RKO (cell line): ENCODE results near the gene RIIAD1.
"Not testable (repeated sequence)": the region's sequence is repeated elsewhere in the genome, so short reads cannot be mapped to it uniquely, and the experiment has no call there.

Experiments used
- DNase-seq: peaks from one replicate; pipeline ENCODE4 v3.0.0-alpha.2; 2016; ENCODE audit warnings: low spot score

The RIIAD1 gene, protein sequence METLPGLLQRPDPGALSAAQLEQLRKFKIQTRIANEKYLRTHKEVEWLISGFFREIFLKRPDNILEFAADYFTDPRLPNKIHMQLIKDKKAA

DNA sequence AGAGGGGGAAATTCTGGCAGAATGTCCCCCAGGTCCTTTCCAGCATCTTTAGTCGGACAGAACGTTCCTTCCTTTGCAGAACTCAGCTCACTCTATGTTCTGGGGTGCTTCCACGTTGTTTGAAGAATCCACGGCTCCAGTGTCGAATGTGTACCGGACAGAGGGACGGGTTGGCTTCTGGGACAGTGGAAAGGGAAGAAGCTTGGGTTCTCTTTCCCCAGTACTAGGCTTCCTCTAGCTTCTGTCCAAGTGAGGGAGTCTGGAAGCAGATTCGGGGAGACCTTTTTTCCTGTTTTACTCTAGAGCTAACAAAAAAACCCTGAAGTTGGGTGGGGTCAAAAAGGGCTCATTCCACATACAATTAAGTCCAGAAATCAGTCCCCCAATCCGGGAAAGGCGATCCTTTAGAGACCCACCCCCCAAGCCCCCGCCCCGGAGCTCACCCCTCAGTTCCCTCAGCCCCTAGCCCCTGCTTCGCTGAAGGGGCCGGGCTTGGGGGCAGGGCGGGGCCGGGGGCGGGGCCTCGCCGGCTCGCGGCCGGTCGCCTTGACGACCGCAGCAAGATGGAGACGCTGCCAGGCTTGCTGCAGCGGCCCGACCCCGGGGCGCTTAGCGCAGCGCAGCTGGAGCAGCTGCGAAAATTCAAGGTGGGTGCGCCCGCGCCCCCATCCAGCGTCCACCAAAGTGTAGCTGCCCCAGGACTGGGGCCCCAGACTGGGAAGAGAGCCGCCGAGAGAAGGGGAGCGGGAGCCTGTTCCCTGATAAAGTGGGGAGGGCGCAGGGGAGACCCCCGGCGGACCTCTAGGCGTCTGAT is at the start of gene RIIAD1:
RIIAD1 (plus strand) TSS at position 549 of the 814 bp plus-strand sequence; CDS start at position 564, 15 bp downstream.
- DNase-seq = no peak

DNA sequence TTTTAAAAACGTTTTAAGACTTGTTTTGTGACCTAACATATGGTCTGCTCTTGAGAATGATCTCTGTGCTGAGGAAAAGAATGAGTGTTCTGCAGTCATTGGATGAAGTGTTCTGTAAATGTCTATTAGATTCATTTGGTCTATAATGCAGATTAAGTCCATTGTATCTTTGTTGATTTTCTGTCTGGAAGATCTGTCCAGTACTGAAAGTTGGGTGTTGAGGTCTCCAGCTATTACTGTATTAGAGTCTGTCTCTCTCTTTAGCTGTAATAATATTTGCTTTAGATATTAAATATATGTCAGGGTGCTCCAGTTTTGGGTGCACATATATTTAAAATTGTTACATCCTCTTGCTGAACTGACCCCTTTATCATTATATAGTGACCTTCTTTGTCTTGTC is 47.9 kb upstream of the RIIAD1 start:
- DNase-seq = no peak

DNA sequence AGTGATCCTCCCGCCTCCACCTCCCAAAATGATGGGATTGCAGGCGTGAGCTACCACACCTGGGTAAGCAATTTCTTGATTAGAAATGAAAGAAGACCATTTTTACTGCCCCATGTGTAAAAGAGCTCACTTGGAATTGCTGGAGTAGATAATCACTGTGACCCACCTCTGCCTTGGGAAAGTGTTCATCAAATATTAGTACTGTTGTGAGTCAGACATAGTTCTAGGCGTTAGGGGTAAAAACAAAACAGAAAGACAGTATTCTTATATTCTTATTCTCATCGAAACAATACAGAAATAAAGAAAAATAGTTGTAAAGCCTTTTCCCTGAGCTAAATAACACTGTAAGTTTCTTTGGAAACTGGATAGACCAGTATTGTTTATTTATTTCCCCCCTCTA is 40.9 kb upstream of the RIIAD1 start:
- DNase-seq = no peak

DNA sequence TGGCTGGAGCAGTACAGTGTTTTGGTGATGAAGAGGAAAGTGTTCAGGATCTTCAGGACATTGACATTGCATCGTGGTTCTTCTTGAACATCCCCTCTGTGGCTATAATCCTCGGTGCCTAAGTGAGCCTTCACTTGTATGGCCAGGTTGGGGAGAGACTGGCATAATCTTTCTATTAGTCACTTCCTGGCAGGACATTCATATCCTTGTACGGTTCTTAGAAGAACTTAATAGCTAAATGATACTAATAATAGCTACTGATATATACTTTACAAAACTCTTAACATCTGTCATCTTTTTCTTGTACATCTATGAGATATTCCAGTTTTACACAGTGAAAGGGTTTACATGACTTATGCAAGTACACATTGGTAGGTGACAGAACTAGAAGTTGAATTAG is 40.5 kb upstream of the RIIAD1 start:
- peak; percentile 74 for DNase-seq

DNA sequence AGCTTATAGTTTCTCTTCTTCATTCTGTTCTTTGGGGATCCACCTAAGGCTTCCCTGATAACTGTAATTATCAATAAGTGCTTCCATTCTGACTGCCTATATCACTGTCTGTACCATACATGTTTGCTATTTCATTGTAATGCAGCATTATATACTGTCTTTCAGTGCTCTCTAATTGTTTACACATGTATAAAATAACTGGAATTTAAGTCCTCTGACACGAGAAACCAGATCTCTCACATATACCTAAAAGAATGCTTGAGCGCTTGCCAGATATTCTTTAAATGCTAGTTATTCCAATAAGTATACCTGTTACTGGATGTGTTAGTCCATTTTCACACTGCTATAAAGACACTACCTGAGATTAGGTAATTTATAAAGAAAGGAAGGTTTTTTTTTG is 39.4 kb upstream of the RIIAD1 start:
- DNase-seq = no peak

DNA sequence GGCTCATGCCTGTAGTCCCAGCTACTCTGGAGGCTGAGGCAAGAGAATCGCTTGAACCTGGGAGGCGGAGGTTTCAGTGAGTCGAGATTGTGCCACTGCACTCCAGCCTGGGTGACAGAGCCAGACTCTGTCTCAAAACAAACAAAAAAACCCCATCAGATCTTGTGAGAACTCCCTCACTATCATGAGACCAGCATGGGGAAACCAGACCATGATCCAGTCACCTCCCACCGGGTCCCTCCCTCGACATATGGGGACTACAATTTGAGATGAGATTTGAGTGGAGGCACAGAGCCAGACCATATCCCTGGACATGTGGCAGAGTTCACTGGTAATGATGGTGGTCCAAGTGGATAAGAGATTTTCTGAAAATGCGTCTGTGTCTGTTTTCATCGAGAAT is 38.4 kb upstream of the RIIAD1 start:
- not testable (repeated sequence) for DNase-seq

DNA sequence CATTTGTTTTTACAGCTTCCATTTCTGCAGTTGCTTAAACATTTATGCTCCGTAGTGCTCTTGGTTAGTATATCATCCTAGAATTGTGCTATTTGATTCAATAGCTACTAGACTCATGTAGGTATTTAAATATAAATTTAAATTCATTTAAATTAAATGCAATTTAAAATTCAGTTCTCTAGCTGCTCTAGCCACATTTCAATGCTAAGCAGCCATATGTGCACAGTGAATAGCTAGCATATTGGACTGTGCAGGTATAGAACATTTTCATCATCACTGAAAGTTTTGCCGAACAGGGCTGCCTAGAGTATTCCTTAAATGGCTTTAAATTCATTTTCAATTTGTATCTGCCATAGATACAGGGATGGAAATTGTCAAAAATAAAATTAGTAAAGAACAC is 37.2 kb upstream of the RIIAD1 start:
- DNase-seq = no peak

DNA sequence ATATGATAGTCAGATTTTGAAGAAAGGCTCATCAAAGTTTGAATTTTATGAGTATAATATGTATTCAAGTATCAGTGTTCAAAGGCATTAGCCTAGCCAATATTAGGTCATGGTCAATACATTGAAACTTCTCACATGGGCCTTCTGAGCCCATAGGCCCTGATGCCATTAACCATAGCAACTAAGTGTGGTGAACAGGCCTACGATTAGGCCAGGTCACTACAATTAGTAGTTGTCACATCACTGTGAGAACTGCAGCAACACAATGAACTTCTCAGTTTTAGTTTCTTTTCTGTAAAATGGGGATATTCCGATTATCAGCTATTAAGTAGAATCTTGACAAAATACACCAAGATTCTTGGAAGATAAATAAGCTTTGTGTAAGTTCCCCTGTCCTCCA is 34.8 kb upstream of the RIIAD1 start:
- no peak for DNase-seq

DNA sequence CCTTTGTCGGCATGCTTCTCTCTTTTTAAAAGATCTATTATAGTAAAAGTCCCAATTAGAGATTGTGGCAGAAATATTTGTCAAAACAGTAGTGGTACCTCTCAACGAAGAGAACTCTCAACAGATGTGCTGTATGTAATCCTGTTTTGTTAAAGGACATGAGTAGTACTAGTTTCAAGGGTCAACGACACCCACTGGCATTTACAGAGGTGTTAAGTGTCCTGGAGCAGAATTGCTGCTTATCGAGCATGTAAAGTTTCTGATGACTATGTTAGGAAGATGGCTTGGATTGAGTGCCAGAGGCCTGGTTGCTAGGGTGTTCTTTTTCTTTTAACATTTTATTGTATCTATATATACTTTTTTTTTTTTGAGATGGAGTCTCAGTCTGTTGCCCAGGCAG is 31.8 kb upstream of the RIIAD1 start:
- no peak for DNase-seq

DNA sequence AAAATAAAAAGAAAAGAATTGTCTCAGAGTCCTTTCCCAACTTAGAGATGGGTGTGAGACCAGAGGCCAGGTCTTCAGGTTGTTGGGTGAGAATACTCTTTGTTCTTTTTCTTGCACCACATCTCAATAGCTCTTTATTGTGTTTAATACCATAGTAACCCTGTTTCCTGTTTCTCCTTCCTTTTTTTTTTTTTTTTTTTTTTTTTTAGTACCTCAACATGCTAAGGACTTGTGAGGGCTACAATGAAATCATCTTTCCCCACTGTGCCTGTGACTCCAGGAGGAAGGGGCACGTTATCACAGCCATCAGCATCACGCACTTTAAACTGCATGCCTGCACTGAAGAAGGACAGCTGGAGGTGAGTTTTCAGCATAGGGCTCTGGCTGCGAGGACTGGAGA is 29.1 kb upstream of the RIIAD1 start:
- DNase-seq = no peak

DNA sequence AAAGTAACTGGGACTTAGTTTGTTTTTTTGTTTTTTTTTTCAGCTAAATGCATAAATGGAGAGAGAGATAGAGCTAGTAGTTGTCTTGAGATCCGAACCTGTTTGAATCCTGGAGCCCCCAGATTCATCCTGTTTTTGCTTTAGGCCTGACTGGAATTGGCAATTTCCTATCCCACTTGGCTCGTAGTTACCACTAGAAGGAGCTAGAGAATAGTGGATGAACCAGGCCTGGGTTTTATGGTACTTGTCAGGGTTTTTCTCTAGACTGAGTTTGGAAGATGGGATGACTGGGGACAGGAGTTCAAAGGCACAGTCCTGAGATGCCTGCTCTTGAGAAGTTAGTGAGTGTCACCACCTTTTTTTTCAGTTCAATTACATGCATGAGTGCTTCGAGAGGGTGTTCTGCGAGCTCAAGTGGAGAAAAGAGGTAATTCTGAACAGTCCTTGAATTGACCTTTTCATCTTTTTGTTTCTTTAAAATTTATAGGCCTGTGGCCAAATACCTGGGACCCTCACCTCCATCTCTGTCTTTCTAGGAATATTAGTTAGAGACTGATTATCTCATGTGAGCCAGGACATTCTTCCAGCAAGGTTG is 28.2 kb upstream of the RIIAD1 start:
- DNase-seq = peak; percentile 61

DNA sequence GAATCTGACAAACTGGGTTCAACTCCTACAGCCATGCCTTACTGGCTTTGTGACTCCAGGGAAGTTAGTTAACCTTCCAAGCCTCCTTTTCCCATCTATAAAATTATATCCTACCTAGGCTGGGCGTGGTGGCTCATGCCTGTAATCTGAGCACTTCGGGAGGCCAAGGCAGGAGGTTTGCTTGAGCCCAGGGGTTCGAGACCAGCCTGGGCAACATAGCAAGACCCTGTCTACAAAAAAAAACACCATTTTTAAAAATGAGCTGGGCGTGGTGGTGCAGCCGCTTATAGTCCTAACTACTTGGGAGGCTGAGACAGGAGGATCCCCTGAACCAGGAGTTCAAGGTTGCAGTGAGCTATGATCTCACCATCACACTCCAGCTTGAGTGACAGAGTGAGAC is 19.8 kb upstream of the RIIAD1 start:
- no peak for DNase-seq

DNA sequence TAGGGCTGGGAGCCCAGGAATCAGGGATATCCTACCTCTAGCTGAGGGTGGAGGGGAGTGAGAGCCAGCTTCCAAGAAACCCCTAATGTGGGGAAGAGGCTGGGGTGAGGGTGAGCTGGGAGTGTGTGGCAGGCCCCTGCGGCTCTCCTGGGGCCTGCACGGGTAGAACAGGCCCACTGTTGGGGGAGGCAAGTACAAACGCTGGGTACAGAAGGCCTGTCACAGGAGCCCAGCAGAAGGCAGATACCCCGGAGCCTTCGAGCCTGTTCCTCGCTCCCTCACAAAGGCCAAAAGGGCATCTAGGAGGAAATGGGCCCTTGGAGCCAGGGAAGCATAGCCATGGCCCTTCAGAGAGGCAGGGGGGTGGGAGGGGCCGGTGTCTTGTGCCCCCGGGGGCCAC is 18.4 kb upstream of the RIIAD1 start:
- DNase-seq = no peak

DNA sequence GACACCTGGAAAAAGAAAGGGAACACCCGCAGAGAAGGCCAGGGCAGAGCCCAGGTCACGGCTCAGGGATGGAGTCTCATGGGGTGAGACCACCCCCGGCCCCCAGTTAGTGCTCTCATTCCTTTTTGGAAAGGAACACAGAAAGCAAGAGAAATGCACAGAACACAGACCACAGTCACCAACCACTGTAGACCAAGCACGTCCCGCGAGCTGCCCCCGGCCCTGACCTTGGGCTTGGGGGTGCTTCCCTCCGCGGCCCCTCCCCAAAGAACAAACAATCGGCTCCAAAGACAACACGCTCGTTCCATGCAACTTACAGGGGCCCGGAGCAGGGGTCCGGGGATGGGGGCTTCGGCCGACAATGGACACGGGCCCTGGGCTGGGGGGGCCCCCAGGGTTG is 17.5 kb upstream of the RIIAD1 start:
- DNase-seq = no peak

DNA sequence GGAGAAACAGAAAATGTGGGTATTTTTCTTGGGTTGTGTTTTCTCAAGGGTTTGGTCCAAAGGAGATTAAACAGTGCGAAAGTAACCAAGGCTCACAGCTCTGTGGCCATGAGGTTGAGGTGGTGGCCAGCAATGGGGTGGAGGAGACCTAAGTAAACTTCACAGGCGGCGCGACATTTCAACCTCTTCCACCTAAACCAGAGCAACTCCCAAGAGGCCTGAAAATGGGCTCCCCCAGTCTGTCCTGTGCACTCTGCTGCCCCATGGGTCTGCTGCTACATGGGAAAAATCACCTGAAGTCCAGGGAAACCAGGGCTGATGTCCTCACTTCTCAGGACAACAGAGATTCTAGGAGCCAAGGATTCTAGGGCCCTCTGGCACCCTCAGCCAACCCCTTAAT is 17.1 kb upstream of the RIIAD1 start:
- DNase-seq = no peak

DNA sequence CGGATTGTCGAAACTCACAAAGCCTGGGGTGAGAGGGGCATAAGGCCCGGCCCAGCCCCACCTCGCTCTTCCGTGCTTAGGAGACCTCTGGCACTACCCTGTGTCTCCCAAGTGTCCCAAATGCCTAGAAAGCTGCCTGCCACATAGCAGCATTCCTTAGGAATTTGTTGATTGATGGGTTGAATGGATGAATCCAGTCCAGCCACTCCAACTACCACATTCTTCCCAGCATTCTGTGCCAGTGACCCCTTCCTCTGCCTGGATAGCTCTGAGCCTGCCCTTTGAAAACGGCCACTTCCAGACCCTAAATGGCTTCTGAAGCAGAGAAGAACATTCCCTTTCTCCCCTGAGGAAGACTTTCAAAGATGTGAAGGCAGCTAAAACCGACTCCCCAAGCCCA is 16.2 kb upstream of the RIIAD1 start:
- DNase-seq = no peak

DNA sequence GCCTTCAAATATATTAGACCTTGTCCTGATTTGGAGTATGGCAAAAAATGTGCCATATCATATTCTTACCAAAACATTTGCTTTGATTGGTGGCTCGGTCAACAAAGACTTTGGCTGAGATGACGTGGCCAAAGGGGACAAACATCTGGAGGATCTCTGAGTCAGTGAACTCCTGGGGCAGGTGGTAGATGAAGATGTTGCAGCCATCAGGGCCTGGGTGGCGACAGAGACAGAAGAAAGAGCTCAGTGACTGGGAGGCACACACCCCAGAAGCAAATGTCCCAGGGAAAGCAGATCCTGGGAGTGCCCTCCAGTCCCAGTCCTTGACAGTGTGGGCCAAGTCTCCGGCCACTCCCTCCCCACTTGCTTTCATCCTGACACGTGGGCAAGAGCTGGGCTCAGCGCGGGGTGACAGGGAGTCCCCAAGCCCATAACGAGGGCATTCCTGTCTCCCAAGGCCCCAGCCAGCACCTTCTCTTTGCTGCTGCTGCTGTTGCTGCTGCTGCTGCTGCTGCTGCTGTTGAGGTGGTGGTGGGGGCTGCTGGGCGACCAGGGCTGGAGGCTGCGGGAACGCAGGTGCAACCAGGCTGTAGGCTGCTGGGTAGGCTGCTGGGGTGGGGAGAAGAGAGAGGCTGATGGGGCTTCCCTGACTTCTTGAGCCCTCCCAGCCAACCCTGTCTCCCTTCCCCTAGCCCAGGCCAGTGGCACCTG is 15.4 kb upstream of the RIIAD1 start:
- DNase-seq = no peak

DNA sequence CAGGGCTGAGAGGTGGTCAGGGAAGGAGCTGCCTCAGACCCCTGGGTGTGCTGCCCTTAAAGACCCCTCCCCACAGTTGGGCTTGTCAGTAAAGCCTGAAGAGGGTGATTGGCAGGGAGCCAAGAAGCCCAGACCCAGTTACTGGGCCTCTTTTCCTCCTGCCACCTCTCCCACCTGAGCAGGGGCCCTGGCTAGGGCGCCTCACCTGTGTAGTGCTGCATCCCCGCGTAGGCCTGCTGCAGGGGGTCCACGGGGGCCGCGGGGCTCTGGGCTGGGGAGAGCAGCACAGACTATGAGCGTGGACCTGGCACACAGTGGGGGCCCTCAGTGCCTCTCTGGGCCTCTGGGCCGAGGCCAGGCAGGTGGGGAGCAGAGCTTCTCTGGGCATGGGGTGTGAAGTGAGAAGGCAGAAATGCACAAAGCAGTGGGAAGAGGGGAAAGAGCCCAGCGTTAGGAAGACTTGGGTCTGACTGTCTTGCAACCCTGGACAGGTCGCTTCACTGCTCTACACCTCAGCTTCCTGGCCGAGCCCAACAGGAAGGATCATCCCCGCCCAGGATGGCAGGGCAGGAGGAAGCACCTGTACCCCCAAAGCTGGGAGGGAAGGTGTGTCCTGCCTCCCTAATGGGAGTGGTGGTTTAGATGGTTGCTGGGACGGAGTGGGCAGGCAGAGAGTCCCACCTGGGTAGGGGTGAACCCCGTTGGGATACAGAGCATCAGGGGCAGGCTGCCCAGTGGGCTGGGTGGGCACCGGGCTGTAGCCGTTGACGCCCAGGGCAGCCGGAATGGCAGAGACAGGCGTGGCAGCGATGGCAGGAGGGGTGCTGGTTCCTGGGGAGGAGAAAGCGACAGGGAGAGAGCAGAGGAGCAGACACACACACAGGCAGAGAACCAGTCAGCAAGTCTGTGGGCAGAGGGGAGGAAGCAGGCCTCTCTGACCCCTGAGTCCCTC is 14.6 kb upstream of the RIIAD1 start:
- DNase-seq = no peak

DNA sequence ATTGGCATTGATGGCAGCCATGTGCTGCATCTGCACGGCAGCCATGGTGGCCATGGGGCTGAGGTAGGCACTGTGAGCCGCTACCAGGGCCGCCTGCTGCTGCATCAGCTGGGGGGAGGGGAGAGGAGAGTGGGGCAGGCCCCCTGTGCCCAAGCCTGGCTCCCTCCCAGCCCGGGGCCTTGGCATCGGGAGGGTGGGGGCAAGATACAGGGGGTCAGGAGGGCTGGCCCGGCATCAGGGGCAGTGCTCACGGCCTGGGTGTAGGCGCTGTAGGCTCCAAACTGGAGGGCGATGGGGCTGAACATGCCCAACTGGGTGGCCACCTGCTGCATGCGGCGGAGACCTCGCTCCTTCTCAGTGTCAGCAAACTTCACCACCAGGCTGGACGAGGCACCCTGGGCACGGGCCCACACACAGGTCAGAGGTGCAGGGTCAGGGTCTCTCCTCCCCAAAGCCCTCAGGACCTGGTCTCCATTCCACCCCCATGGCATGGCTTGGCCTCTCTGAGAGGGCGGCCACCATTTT is 13.7 kb upstream of the RIIAD1 start:
- no peak for DNase-seq

DNA sequence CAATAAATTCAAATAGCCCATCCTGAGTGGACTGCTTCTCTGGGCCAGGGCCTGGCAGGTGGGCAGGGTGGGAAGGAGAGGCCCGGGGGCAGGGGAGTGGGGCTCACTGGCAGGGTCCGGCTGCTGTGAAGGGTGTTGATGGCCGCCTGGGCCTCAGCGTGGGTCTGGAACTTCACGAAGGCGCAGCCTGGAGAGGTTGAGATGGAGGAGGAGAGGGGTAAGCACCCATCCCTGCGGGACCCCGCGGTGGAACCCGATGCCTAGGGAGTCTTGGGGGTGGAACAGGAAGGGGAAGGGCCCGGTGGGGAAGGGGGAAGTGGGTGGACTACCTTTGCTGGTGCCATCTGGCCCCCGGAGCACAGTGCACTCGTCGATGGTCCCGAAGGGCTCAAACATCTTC is 12.4 kb upstream of the RIIAD1 start:
- no peak for DNase-seq

DNA sequence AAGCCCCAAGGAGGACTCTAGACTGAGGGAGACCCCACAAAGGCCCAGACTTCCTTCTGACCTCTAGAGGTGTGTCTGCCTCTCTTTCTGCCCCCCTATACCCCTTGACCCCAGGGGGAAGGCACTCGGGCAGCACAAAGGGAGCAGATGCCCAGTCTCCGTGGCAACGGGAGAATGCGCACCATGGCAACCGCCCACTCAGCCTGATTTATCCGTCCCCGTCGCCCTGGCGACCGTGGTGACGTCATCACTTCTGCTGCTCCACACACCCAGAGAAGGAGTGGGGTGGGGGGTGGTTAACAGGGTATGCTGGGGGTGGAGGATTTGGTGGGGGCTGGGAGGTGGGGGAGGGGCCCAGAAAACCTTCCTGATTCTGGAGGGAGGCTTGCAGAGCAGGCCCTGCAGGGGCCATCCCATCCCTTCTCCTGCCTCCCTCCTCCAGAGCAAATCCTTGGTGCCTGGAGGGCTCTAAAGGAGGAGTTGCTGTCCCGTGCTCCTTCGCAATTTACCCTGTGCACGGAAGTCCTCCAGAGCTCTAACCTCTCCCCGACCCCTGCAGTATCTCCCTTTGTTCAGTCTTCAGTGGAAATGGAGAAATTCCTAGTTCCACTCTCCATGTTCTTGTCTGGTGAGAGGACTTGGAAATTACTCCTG is 11.0 kb upstream of the RIIAD1 start:
- DNase-seq = peak; percentile 67
